Measurements from ENCODE around the gene PNMT. TPM values are rescaled to one million over a fixed set of nuclear protein-coding genes. Genes with fewer than 3 reads are reported as not detected.
A peak's percentile ranks its signal among the peaks of the same experiment; 100 is the strongest.

The PNMT gene
- total and polyA plus RNA-seq, 2 of the 13 experiments (the other 11 are each of a cell fraction or from before 2014, with no cell fraction given), result 0.25 TPM; not detected in 1

DNA sequence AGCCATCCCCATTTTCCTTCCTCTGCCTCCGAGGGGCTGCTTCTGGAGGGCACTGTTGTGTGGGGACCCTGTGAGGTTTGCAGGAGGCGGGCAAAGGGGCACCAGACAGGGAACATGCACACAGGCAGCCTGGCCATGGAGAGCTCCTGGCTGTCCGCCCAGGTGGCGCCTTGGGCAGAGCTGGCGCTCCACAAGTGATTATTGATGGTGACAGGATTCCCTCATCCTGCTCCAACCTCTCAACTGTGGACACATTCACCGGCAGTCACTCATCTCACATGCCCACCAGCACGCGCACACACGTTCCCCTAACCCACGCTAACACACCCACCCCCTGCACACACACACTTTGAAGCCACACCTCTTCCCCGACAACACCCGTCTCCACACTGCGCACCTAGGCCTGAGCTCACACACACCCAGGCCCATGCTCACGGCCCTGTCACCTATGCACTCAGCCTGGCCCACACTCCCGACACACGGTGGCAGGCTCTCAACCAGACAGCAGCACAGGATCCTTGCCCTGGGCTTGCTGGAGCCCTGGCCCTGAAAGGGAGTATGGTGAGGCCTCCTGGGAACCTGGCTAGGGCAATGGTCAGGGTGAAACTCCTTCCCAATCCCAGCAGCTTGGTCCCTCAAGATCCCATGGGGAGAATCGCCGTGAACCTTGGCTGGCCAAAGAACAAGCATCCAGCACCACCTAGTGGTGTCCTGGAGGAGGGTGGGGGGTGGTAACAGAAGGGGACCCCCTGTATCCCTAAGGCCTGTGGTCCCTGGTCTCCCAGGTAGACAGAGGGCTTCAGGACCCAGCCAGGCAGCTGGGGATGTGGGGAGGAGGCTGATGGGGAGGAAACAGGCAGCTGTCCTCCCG is 3.6 kb downstream of the PNMT start:
- Histone ChIP-seq H3K4me2 (ENCODE audit: low read depth, low read length) (peak overlapping the region; percentile 95), H3K27me3 (ENCODE audit: control insufficient read depth in 1 of 2, insufficient read depth in 2 of 2, low read length in 2 of 2) (peaks cover 9 to 38% of the 10 kb centered on the region in 2 experiments), H3K4me1 (ENCODE audit: insufficient read depth, low read length) (peaks cover 80% of the 10 kb centered on the region), H3K27ac (ENCODE audit: extremely low read length, insufficient read depth, low read length) (no peak overlapping the region), H3K79me2 (ENCODE audit: insufficient read depth, low read length) (no peaks in the 10 kb centered on the region), H3K4me3 (replicated peaks in 1 of 3; ENCODE audit: insufficient read depth in 1 of 3, low read depth in 2 of 3, low read length in 3 of 3) (peak overlapping the region; percentile 19 to 69 (median 47); a peak in 5 of 6 replicates), H4K20me1 (ENCODE audit: insufficient read depth, low read length) (no peaks in the 10 kb centered on the region), H3K9ac (ENCODE audit: insufficient read depth, low read depth, low read length) (peak overlapping the region; percentile 60; the same call in 1 of the 2 replicates), H3K36me3 (replicated peaks in 1 of 2; ENCODE audit: control insufficient read depth in 1 of 2, insufficient read depth in 2 of 2, low read length in 2 of 2) (no peaks in the 10 kb centered on the region), H2AFZ (ENCODE audit: low read length) (peak overlapping the region; percentile 83), H3K9me3 (ENCODE audit: low read length) (no peaks in the 10 kb centered on the region)
- peak; percentile 81 for FAIRE-seq
- peak; percentile 67 for DNase-seq (ENCODE audit: low spot score)
- ChIA-PET CTCF (ENCODE audit: low intra/inter-chr PET ratio, low total read pairs) (interaction anchor here (1.2 to 8.5 kb wide), 6 partner anchors 37 to 124 kb away, joined by 4 to 136 read pairs (median 9); partner anchors contain the start of gene MIEN1), POLR2A (interaction anchor here (0.6 to 9.4 kb wide), 12 partner anchors 16 to 428 kb away, joined by 3 to 96 read pairs (median 6); partner anchors contain the start of genes ERBB2, GRB7, MIEN1 and PGAP3)
- 30% methylated on average over 16 of the region's 19 CpGs for WGBS (ENCODE audit: low lambda C conversion rate)
- in situ Hi-C loops (cut with HindIII; ENCODE audit: extremely low pct_ligation_motif_present, low pct_unique_long_range_greater_than_20kb) (loop anchor here (5.0 kb wide), 2 partner anchors 50 to 80 kb away; no protein-coding TSS in a partner anchor), intact Hi-C loops (cut with micrococcal nuclease; ENCODE audit: unreplicated experiment) (loop anchor here (1.0 to 5.0 kb wide), 2 partner anchors 46 to 80 kb away; no protein-coding TSS in a partner anchor)
- BruUV-seq (replicated peaks), result TSS peak; percentile 50
- ATAC-seq, result peak; percentile 69
- TF ChIP-seq ASH2L (IDR thresholded peaks at IDR 0.05; ENCODE audit: insufficient read length, low read depth, low read length) (peak; percentile 48), NONO (IDR thresholded peaks at IDR 0.05) (no peak), NONO (CRISPR knock-in tag; conservative IDR thresholded peaks at IDR 0.05) (peak; percentile 66), KAT8 (CRISPR knock-in tag; IDR thresholded peaks at IDR 0.05) (no peak), KAT2B (IDR thresholded peaks at IDR 0.05; ENCODE audit: borderline replicate concordance, low read depth, low read length) (no peak), ZNF674 (CRISPR knock-in tag; IDR thresholded peaks at IDR 0.05; ENCODE audit: low read depth) (no peak), MEF2D (CRISPR knock-in tag; IDR thresholded peaks at IDR 0.05) (no peak), HOXD1 (CRISPR knock-in tag; IDR thresholded peaks at IDR 0.05) (no peak), ZNF776 (CRISPR knock-in tag; IDR thresholded peaks at IDR 0.05) (no peak), ZNF782 (CRISPR knock-in tag; IDR thresholded peaks at IDR 0.05; ENCODE audit: borderline replicate concordance) (peak; percentile 88), ZNF878 (CRISPR knock-in tag; IDR thresholded peaks at IDR 0.05) (no peak), HNF4A (CRISPR knock-in tag; IDR thresholded peaks at IDR 0.05) (peak; percentile 24; the same call in 1 of the 2 replicates)
- TF ChIP-seq, protein P1, sequence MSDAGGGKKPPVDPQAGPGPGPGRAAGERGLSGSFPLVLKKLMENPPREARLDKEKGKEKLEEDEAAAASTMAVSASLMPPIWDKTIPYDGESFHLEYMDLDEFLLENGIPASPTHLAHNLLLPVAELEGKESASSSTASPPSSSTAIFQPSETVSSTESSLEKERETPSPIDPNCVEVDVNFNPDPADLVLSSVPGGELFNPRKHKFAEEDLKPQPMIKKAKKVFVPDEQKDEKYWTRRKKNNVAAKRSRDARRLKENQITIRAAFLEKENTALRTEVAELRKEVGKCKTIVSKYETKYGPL (CRISPR knock-in tag; IDR thresholded peaks at IDR 0.05), result no peak
- TF ChIP-seq, protein P2, sequence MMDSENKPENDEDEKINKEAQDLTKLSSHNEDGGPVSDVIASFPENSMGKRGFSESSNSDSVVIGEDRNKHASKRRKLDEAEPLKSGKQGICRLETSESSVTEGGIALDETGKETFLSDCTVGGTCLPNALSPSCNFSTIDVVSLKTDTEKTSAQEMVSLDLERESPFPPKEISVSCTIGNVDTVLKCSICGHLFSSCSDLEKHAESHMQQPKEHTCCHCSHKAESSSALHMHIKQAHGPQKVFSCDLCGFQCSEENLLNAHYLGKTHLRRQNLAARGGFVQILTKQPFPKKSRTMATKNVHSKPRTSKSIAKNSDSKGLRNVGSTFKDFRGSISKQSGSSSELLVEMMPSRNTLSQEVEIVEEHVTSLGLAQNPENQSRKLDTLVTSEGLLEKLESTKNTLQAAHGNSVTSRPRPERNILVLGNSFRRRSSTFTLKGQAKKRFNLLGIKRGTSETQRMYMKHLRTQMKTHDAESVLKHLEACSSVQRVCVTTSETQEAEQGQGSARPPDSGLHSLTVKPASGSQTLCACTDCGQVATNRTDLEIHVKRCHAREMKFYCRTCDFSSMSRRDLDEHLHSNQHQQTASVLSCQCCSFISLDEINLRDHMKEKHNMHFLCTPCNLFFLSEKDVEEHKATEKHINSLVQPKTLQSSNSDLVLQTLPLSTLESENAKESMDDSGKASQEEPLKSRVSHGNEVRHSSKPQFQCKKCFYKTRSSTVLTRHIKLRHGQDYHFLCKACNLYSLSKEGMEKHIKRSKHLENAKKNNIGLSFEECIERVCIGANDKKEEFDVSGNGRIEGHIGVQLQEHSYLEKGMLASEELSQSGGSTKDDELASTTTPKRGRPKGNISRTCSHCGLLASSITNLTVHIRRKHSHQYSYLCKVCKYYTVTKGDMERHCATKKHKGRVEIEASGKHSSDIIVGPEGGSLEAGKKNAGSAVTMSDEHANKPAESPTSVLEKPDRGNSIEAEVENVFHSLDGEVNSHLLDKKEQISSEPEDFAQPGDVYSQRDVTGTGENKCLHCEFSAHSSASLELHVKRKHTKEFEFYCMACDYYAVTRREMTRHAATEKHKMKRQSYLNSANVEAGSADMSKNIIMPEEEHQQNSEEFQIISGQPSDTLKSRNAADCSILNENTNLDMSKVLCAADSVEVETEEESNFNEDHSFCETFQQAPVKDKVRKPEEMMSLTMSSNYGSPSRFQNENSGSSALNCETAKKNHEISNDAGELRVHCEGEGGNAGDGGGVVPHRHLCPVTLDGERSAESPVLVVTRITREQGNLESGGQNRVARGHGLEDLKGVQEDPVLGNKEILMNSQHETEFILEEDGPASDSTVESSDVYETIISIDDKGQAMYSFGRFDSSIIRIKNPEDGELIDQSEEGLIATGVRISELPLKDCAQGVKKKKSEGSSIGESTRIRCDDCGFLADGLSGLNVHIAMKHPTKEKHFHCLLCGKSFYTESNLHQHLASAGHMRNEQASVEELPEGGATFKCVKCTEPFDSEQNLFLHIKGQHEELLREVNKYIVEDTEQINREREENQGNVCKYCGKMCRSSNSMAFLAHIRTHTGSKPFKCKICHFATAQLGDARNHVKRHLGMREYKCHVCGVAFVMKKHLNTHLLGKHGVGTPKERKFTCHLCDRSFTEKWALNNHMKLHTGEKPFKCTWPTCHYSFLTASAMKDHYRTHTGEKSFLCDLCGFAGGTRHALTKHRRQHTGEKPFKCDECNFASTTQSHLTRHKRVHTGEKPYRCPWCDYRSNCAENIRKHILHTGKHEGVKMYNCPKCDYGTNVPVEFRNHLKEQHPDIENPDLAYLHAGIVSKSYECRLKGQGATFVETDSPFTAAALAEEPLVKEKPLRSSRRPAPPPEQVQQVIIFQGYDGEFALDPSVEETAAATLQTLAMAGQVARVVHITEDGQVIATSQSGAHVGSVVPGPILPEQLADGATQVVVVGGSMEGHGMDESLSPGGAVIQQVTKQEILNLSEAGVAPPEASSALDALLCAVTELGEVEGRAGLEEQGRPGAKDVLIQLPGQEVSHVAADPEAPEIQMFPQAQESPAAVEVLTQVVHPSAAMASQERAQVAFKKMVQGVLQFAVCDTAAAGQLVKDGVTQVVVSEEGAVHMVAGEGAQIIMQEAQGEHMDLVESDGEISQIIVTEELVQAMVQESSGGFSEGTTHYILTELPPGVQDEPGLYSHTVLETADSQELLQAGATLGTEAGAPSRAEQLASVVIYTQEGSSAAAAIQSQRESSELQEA (CRISPR knock-in tag; IDR thresholded peaks at IDR 0.05; ENCODE audit: not compliant biosample characterization), result peak; percentile 63
